ENCODE measurements around the gene RETREG3. TPM values are rescaled to one million over a fixed set of nuclear protein-coding genes. Genes with fewer than 3 reads are reported as not detected.

RETREG3 gene
- total and polyA plus RNA-seq, 2 of the 4 experiments (the other 2 are of a cell fraction), result 18.1 to 44.1 TPM

GRCh38 chr17:42596386-42596785 lies 12.8 kb downstream of the RETREG3 start:
- Histone ChIP-seq H2BK120ac (ENCODE audit: low read depth, low read length) (no peak overlapping the region), H3K4ac (ENCODE audit: low read depth, low read length) (no peak overlapping the region), H3K36me3 (ENCODE audit: control insufficient read depth, insufficient read depth, low read length) (peaks cover 7% of the 10 kb centered on the region; the same call in 1 of the 2 replicates), H4K20me1 (ENCODE audit: insufficient read depth, low read length) (peaks cover 20% of the 10 kb centered on the region), H2AK5ac (ENCODE audit: low read depth, low read length) (no peak overlapping the region), H3K4me1 (ENCODE audit: control insufficient read depth, insufficient read depth, low read length) (no peaks in the 10 kb centered on the region), H3K23ac (ENCODE audit: low read depth, low read length) (no peak overlapping the region), H3K9me1 (ENCODE audit: insufficient read depth, low read length) (no peaks in the 10 kb centered on the region), H3K9me3 (ENCODE audit: control insufficient read depth, insufficient read depth, low read length) (no peaks in the 10 kb centered on the region), H4K8ac (ENCODE audit: low read depth in 2 of 2, low read length in 2 of 2) (no peak overlapping the region), H3K18ac (ENCODE audit: low read depth, low read length) (no peak overlapping the region), H2BK20ac (ENCODE audit: low read depth, low read length) (no peak overlapping the region), H2AK9ac (replicated peaks; ENCODE audit: low read depth, low read length, poor library complexity) (no peak overlapping the region), H3K27ac (ENCODE audit: insufficient read depth, low read length) (no peak overlapping the region), H4K5ac (ENCODE audit: low read depth, low read length) (no peak overlapping the region), H3K56ac (ENCODE audit: extremely low read depth, insufficient read depth, low read length) (no peak overlapping the region), H3K79me1 (ENCODE audit: low read depth in 1 of 2, low read length in 2 of 2) (peaks cover 10 to 61% of the 10 kb centered on the region in 2 experiments), H2BK5ac (ENCODE audit: low read depth, low read length, poor library complexity, severe bottlenecking) (no peak overlapping the region), H3K14ac (replicated peaks; ENCODE audit: low read depth, low read length) (no peak overlapping the region), H3K9ac (ENCODE audit: low read depth, low read length) (no peak overlapping the region), H3K4me3 (ENCODE audit: insufficient read depth, low read depth, low read length) (no peak overlapping the region), H2BK15ac (ENCODE audit: low read depth, low read length) (no peak overlapping the region), H4K91ac (ENCODE audit: insufficient read depth, low read depth, low read length) (no peak overlapping the region), H2AFZ (replicated peaks; ENCODE audit: low read length, poor library complexity) (no peak overlapping the region), H3K4me2 (ENCODE audit: low read depth, low read length) (no peak overlapping the region), H3K27me3 (ENCODE audit: control insufficient read depth, insufficient read depth, low read length) (no peaks in the 10 kb centered on the region)
- ATAC-seq (ENCODE audit: low read depth) (no peak), DNase-seq (no peak)
- TF ChIP-seq ELK1 (IDR thresholded peaks at IDR 0.05; ENCODE audit: borderline replicate concordance, low read depth, low read length) (no peak), RCOR1 (IDR thresholded peaks at IDR 0.05; ENCODE audit: insufficient replicate concordance, low read length) (no peak), FOS (IDR thresholded peaks at IDR 0.05; ENCODE audit: low read depth, low read length) (no peak), RFX5 (IDR thresholded peaks at IDR 0.05; ENCODE audit: low read depth, low read length) (no peak), BHLHE40 (IDR thresholded peaks at IDR 0.05; ENCODE audit: low read depth, low read length) (no peak), POLR2A (IDR thresholded peaks at IDR 0.05; ENCODE audit: low read depth, low read length) (no peak), CTCF (conservative IDR thresholded peaks at IDR 0.05; ENCODE audit: low read depth, low read length) (no peak), RAD21 (IDR thresholded peaks at IDR 0.05; ENCODE audit: low read length) (no peak), MAFK (IDR thresholded peaks at IDR 0.05; ENCODE audit: low read depth, low read length) (no peak), CHD1 (IDR thresholded peaks at IDR 0.05; ENCODE audit: low read depth, low read length) (no peak), NFE2L2 (IDR thresholded peaks at IDR 0.05; ENCODE audit: low read depth, low read length) (no peak), MAZ (IDR thresholded peaks at IDR 0.05; ENCODE audit: borderline replicate concordance, low read depth, low read length) (no peak), USF2 (IDR thresholded peaks at IDR 0.05; ENCODE audit: low read depth, low read length) (no peak), CEBPB (IDR thresholded peaks at IDR 0.05; ENCODE audit: low read depth, low read length) (no peak), SMC3 (IDR thresholded peaks at IDR 0.05; ENCODE audit: low read depth, low read length) (no peak), MXI1 (IDR thresholded peaks at IDR 0.05; ENCODE audit: borderline replicate concordance, low read depth, low read length) (no peak)
- intact Hi-C loops (cut with micrococcal nuclease), result no loop called here
- WGBS, 2 experiments (ENCODE audit: extremely low coverage in 2 of 2, insufficient read length in 1 of 2), result no CpG with 5 or more reads among the region's 3 CpGs
- POLR2A ChIA-PET (ENCODE audit: unreplicated experiment), result no interaction called here
- no TSS peak for BruUV-seq (replicated peaks)
- CTCF ChIA-PET, result no interaction called here
- in situ Hi-C loops (cut with MboI; ENCODE audit: low sequenced_read_pairs), result no loop called here
- dilution Hi-C loops (cut with HindIII; ENCODE audit: low sequenced_read_pairs, unreplicated experiment), result no loop called here

All from IMR-90 (cell line).